GM12878 (cell line): Measurements from ENCODE around the gene RNU1-2. TPM values are rescaled to one million over a fixed set of nuclear protein-coding genes. Genes with fewer than 3 reads are reported as not detected.

Experiments
- BCLAF1 ChIP-seq: fragments of 450-650 bp; IDR thresholded peaks from 2 replicates; pipeline ENCODE4 v1.6.1; 2017; ENCODE audit warnings: antibody characterized with exemption, mild to moderate bottlenecking, moderate library complexity
- ETV6 ChIP-seq, 2 experiments: fragments of 450-650 bp in 1 of 2; IDR thresholded peaks in 1 of 2; conservative IDR thresholded peaks in 1 of 2; 2 replicates each; pipeline ENCODE4 v1.6.1; 2014; ENCODE audit warnings: antibody characterized with exemption in 1 of 2, borderline replicate concordance in 1 of 2, low read depth in 1 of 2, mild to moderate bottlenecking in 1 of 2, moderate library complexity in 1 of 2
- FOXM1 ChIP-seq: IDR thresholded peaks from 2 replicates; pipeline ENCODE4 v1.6.1; 2012; ENCODE audit warnings: low read depth, mild to moderate bottlenecking, inconsistent platforms, low read length, moderate library complexity
- HCFC1 ChIP-seq: fragments of 150-350 bp; IDR thresholded peaks from 2 replicates; pipeline ENCODE4 v1.6.1; 2014; ENCODE audit warnings: low read length
- HDAC6 ChIP-seq: fragments of 200-600 bp; sonication (generic); IDR thresholded peaks from one replicate; pipeline ENCODE4 v1.8.0; 2017; ENCODE audit warnings: antibody characterized with exemption; ENCODE audit not compliant: unreplicated experiment
- MEF2A ChIP-seq: IDR thresholded peaks from 2 replicates; pipeline ENCODE4 v1.6.1; 2011; ENCODE audit warnings: low read depth, mild to moderate bottlenecking, low read length, moderate library complexity; ENCODE audit not compliant: insufficient read depth
- NFIC ChIP-seq: IDR thresholded peaks from 2 replicates; pipeline ENCODE4 v1.6.1; 2012; ENCODE audit warnings: low read depth, mild to moderate bottlenecking, inconsistent platforms, low read length, moderate library complexity
- NR2F1 ChIP-seq: fragments of 450-650 bp; conservative IDR thresholded peaks from 2 replicates; pipeline ENCODE4 v1.6.1; 2017; ENCODE audit warnings: mild to moderate bottlenecking
- SIN3A ChIP-seq: IDR thresholded peaks from 2 replicates; pipeline ENCODE4 v1.6.1; 2012; ENCODE audit warnings: low read depth, low read length, improper control_type of control experiment
- SPI1 ChIP-seq: IDR thresholded peaks from 2 replicates; pipeline ENCODE4 v1.6.1; 2011; ENCODE audit warnings: low read depth, mild to moderate bottlenecking, low read length, moderate library complexity, borderline replicate concordance; ENCODE audit not compliant: insufficient read depth
- SUPT20H ChIP-seq: IDR thresholded peaks from 2 replicates; pipeline ENCODE4 v1.6.1; 2011; ENCODE audit warnings: low read depth, mild to moderate bottlenecking, low read length, moderate library complexity, borderline replicate concordance; ENCODE audit not compliant: control insufficient read depth
- TAF1 ChIP-seq: IDR thresholded peaks from 2 replicates; pipeline ENCODE4 v1.6.1; 2011; ENCODE audit warnings: mild to moderate bottlenecking, low read depth, low read length, borderline replicate concordance
- ZNF24 ChIP-seq: fragments of 450-650 bp; IDR thresholded peaks from 2 replicates; pipeline ENCODE4 v1.6.1; 2017; ENCODE audit warnings: antibody characterized with exemption, mild to moderate bottlenecking
- ZNF687 ChIP-seq: fragments of 450-650 bp; IDR thresholded peaks from 2 replicates; pipeline ENCODE4 v1.6.1; 2017; ENCODE audit warnings: mild to moderate bottlenecking, moderate library complexity
- polyA plus RNA-seq, 11 experiments: library from polyadenylated mRNA; depleted of rRNA in 4 of 11; unstranded in 6 of 11; stranded (reverse) in 5 of 11; fragments of >200 nt; fragmentation: Nextera tagmentation in 4 of 11; fragmentation: Illumina TruSeq in 1 of 11; extraction: Ambion mirVana in 4 of 11; extraction: Trizol in 1 of 11; gene quantifications; 1 replicate in 1 of 11; 2 replicates in 10 of 11; pipeline versions ENCODE4 v1.2.1 to v1.2.3, GENCODE V29; 2011 to 2016; ENCODE audit warnings: inconsistent platforms in 2 of 11, missing spikeins in 2 of 11, low read depth in 1 of 11
- total RNA-seq, 4 experiments: library from RNA; depleted of rRNA in 3 of 4; stranded (reverse); fragments of >200 nt in 3 of 4; fragmentation: Illumina TruSeq in 1 of 4; extraction: Trizol in 1 of 4; gene quantifications; 2 replicates each; pipeline versions ENCODE4 v1.2.1 to v1.2.3, GENCODE V29; 2013 to 2021
- TF ChIP-seq, protein P1 (sequence below): fragments of 450-650 bp; IDR thresholded peaks from 2 replicates; pipeline ENCODE4 v1.6.1; 2018; ENCODE audit warnings: mild to moderate bottlenecking, low read depth, moderate library complexity; ENCODE audit not compliant: partially characterized antibody
- TF ChIP-seq, protein P2 (sequence below): fragments of 450-650 bp; IDR thresholded peaks from 2 replicates; pipeline ENCODE4 v1.6.1; 2018; ENCODE audit warnings: borderline replicate concordance, mild to moderate bottlenecking; ENCODE audit not compliant: partially characterized antibody

RNU1-2 gene
- total and polyA plus RNA-seq, 10 of the 15 experiments (the other 5 are each of a cell fraction or from before 2014, with no cell fraction given) = under 0.01 to 20,946 (median 4.7) TPM; not detected in 2

GRCh38 chr1:16905110-16905867 is 9.5 kb downstream of the RNU1-2 start (continued):
- TF ChIP-seq, protein P1, sequence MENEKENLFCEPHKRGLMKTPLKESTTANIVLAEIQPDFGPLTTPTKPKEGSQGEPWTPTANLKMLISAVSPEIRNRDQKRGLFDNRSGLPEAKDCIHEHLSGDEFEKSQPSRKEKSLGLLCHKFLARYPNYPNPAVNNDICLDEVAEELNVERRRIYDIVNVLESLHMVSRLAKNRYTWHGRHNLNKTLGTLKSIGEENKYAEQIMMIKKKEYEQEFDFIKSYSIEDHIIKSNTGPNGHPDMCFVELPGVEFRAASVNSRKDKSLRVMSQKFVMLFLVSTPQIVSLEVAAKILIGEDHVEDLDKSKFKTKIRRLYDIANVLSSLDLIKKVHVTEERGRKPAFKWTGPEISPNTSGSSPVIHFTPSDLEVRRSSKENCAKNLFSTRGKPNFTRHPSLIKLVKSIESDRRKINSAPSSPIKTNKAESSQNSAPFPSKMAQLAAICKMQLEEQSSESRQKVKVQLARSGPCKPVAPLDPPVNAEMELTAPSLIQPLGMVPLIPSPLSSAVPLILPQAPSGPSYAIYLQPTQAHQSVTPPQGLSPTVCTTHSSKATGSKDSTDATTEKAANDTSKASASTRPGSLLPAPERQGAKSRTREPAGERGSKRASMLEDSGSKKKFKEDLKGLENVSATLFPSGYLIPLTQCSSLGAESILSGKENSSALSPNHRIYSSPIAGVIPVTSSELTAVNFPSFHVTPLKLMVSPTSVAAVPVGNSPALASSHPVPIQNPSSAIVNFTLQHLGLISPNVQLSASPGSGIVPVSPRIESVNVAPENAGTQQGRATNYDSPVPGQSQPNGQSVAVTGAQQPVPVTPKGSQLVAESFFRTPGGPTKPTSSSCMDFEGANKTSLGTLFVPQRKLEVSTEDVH = no peak
- no peak; the same call in 1 of the 2 replicates for TF ChIP-seq SIN3A
- no peak; the same call in 1 of the 2 replicates for TF ChIP-seq TAF1
- TF ChIP-seq HDAC6 = peak; percentile 80
- TF ChIP-seq, protein P2, sequence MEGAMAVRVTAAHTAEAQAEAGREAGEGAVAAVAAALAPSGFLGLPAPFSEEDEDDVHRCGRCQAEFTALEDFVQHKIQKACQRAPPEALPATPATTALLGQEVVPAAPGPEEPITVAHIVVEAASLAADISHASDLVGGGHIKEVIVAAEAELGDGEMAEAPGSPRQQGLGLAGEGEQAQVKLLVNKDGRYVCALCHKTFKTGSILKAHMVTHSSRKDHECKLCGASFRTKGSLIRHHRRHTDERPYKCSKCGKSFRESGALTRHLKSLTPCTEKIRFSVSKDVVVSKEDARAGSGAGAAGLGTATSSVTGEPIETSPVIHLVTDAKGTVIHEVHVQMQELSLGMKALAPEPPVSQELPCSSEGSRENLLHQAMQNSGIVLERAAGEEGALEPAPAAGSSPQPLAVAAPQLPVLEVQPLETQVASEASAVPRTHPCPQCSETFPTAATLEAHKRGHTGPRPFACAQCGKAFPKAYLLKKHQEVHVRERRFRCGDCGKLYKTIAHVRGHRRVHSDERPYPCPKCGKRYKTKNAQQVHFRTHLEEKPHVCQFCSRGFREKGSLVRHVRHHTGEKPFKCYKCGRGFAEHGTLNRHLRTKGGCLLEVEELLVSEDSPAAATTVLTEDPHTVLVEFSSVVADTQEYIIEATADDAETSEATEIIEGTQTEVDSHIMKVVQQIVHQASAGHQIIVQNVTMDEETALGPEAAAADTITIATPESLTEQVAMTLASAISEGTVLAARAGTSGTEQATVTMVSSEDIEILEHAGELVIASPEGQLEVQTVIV = no peak
- no peak for TF ChIP-seq BCLAF1
- TF ChIP-seq NR2F1 = no peak
- TF ChIP-seq HCFC1 = peak; percentile 58; the same call in 1 of the 2 replicates
- no peak for TF ChIP-seq SPI1
- peak; percentile 97 for TF ChIP-seq ZNF687
- TF ChIP-seq FOXM1 = peak; percentile 83
- TF ChIP-seq NFIC = peak; percentile 90
- peak; percentile 93 for TF ChIP-seq MEF2A
- TF ChIP-seq ETV6 (conservative IDR thresholded peaks at IDR 0.05 in 1 of 2, IDR thresholded peaks at IDR 0.05 in 1 of 2; ENCODE audit: borderline replicate concordance in 1 of 2, low read depth in 1 of 2) = peak in 1 of 2 experiments; percentile 64; a peak in 1 of 4 replicates
- 0 out of 2 replicates have a peak, but pooled peaks have one; percentile 28 for TF ChIP-seq ZNF24
- TF ChIP-seq SUPT20H = no peak
